ENCODE results near the gene SDHA. TPM values are rescaled to one million over a fixed set of nuclear protein-coding genes. Genes with fewer than 3 reads are reported as not detected.
"Not testable (repeated sequence)": the region's sequence is repeated elsewhere in the genome, so short reads cannot be mapped to it uniquely, and the experiment has no call there.

Gene SDHA
- total and polyA plus RNA-seq, 4 donors = 60.0 to 105 (median 91.4) TPM

DNA sequence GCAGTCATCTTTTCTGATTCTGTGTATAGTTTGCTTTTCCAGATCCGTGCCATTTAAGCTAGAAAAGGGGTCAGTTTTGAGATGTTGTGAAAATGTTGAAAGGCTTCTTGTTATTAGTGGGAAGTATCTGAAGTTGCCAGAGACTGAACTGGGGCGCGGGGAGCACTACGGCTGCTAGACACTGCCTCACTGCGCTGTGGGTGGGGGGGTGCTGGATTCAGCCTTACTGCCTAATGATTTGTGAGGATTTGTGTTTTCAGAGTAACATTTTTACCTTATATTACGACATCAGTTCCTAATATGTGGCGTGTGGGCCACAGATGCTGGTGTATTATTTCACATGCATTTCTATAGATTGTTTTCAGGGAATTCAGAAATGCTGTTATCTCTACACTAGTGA lies 55.4 kb downstream of the SDHA start:
- not testable (repeated sequence) for DNase-seq; H3K36me3 ChIP-seq (ENCODE audit: control insufficient read depth in 4 of 4, insufficient read depth in 4 of 4, low read length in 4 of 4); ATAC-seq (ENCODE audit: insufficient read depth, low FRiP score); H3K4me1 ChIP-seq (ENCODE audit: control insufficient read depth in 5 of 5, insufficient read depth in 5 of 5, low read length in 5 of 5); H3K4me3 ChIP-seq; H3K9ac ChIP-seq (ENCODE audit: insufficient read depth in 1 of 2, low read length in 2 of 2); H3K9me3 ChIP-seq (ENCODE audit: control insufficient read depth in 4 of 4, insufficient read depth in 3 of 4, low read length in 3 of 4); H3K27me3 ChIP-seq (ENCODE audit: control insufficient read depth in 3 of 3, insufficient read depth in 3 of 3, low read length in 2 of 3); H3K27ac ChIP-seq (ENCODE audit: low read depth in 1 of 2, low read length in 1 of 2)
- 88 to 89% methylated on average over 7 of the region's 7 CpGs for whole genome bisulfite sequencing, 2 donors

DNA sequence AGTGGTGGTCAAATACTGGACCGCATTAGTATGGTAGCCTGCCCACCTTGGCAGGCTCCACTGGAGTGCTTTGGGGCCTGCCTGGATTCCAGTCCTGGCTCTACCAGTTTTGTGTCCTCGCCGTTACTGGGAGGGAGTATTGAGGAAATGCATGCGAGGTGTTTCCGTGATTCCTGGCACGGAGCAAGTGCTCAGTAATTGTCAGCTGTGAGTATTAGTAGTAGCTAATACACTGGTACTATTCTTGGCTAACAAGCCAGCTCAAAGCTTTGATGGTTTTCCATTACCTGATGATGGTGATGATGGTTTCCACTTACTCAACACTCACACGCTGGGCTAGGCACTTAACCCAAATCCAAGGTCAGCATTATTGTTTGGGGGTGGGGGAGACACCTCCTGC lies 56.2 kb downstream of the SDHA start:
- not testable (repeated sequence) for H3K9ac ChIP-seq (ENCODE audit: insufficient read depth in 1 of 2, low read length in 2 of 2); H3K9me3 ChIP-seq (ENCODE audit: control insufficient read depth in 4 of 4, insufficient read depth in 3 of 4, low read length in 3 of 4); ATAC-seq (ENCODE audit: insufficient read depth, low FRiP score); DNase-seq; H3K27me3 ChIP-seq (ENCODE audit: control insufficient read depth in 3 of 3, insufficient read depth in 3 of 3, low read length in 2 of 3); H3K27ac ChIP-seq (ENCODE audit: low read depth in 1 of 2, low read length in 1 of 2); H3K4me3 ChIP-seq; H3K4me1 ChIP-seq (ENCODE audit: control insufficient read depth in 5 of 5, insufficient read depth in 5 of 5, low read length in 5 of 5); H3K36me3 ChIP-seq (ENCODE audit: control insufficient read depth in 4 of 4, insufficient read depth in 4 of 4, low read length in 4 of 4)
- WGBS, 2 donors = 86 to 88% methylated on average over 7 of the region's 7 CpGs

- DNase-seq = no peak
Observed at GRCh38 chr5:278646-279045, 60.5 kb downstream of the SDHA start.

GRCh38 chr5:279051-279665 lies 61.0 kb downstream of the SDHA start:
- 73 to 86% methylated on average over 14 of the region's 14 CpGs for WGBS, 2 donors
- not testable (repeated sequence) for H3K27me3 ChIP-seq (ENCODE audit: control insufficient read depth in 3 of 3, insufficient read depth in 3 of 3, low read length in 2 of 3); H3K9me3 ChIP-seq (ENCODE audit: control insufficient read depth in 4 of 4, insufficient read depth in 3 of 4, low read length in 3 of 4); H3K4me1 ChIP-seq (ENCODE audit: control insufficient read depth in 5 of 5, insufficient read depth in 5 of 5, low read length in 5 of 5); DNase-seq; ATAC-seq (ENCODE audit: insufficient read depth, low FRiP score); H3K27ac ChIP-seq (ENCODE audit: low read depth in 1 of 2, low read length in 1 of 2); H3K4me3 ChIP-seq; H3K9ac ChIP-seq (ENCODE audit: insufficient read depth in 1 of 2, low read length in 2 of 2)
- H3K36me3 ChIP-seq (ENCODE audit: control insufficient read depth in 4 of 4, insufficient read depth in 4 of 4, low read length in 4 of 4) = peaks cover 3 to 12% (median 7%) of the 10 kb centered on the region in 4 donors

More at GRCh38 chr5:278646-279045, 60.5 kb downstream of the SDHA start:
- no peak for ATAC-seq (ENCODE audit: insufficient read depth, low FRiP score)
- Histone ChIP-seq H3K4me1 (ENCODE audit: control insufficient read depth in 5 of 5, insufficient read depth in 5 of 5, low read length in 5 of 5) (peaks cover 0 to 2% (median 0%) of the 10 kb centered on the region in 5 donors), H3K27me3 (ENCODE audit: control insufficient read depth in 3 of 3, insufficient read depth in 3 of 3, low read length in 2 of 3) (no peaks in the 10 kb centered on the region), H3K9me3 (ENCODE audit: control insufficient read depth in 4 of 4, insufficient read depth in 3 of 4, low read length in 3 of 4) (no peaks in the 10 kb centered on the region), H3K9ac (ENCODE audit: insufficient read depth in 1 of 2, low read length in 2 of 2) (no peak overlapping the region), H3K27ac (ENCODE audit: low read depth in 1 of 2, low read length in 1 of 2) (no peak overlapping the region), H3K36me3 (ENCODE audit: control insufficient read depth in 4 of 4, insufficient read depth in 4 of 4, low read length in 4 of 4) (peaks cover 4 to 12% (median 7%) of the 10 kb centered on the region in 4 donors), H3K4me3 (no peak overlapping the region)
- WGBS, 2 donors = 93 to 95% methylated on average over 9 of the region's 9 CpGs
- TF ChIP-seq CTCF (IDR thresholded peaks at IDR 0.05; ENCODE audit: control extremely low read depth, extremely low read depth) = no peak

DNA sequence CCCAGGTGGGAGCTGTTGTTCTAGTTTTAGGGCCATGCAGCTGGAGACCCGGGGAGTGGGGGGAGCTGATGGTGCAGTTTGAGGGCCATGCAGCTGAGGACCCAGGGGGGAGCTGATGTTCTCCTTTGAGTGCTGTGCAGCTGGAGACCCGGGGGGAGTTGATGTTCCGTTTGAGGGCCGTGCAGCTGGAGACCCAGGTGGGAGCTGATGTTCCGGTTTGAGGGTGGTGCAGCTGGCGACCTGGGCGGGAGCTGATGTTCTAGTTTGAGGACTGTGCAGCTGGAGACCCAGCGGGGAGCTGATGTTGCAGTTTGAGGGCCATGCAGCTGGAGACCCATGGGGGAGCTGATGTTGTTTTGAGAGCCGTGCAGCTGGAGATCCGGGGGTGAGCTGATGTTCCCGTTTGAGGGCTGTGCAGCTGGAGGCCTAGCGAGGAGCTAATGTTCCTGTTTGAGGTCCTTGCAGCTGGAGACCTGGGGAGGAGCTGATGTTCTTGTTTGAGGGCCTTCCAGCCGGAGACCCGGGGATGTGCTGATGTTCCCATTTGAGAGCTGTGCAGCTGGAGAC lies 68.0 kb downstream of the SDHA start:
- Histone ChIP-seq H3K27ac (ENCODE audit: low read depth in 1 of 2, low read length in 1 of 2) (no peak overlapping the region), H3K27me3 (ENCODE audit: control insufficient read depth in 3 of 3, insufficient read depth in 3 of 3, low read length in 2 of 3) (no peaks in the 10 kb centered on the region), H3K9me3 (ENCODE audit: control insufficient read depth in 4 of 4, insufficient read depth in 3 of 4, low read length in 3 of 4) (no peaks in the 10 kb centered on the region), H3K9ac (ENCODE audit: insufficient read depth in 1 of 2, low read length in 2 of 2) (no peak overlapping the region), H3K36me3 (ENCODE audit: control insufficient read depth in 4 of 4, insufficient read depth in 4 of 4, low read length in 4 of 4) (peaks cover 0 to 29% (median 9%) of the 10 kb centered on the region in 4 donors), H3K4me1 (ENCODE audit: control insufficient read depth in 5 of 5, insufficient read depth in 5 of 5, low read length in 5 of 5) (peaks cover 0 to 1% (median 0%) of the 10 kb centered on the region in 5 donors), H3K4me3 (no peak overlapping the region)
- TF ChIP-seq CTCF (IDR thresholded peaks at IDR 0.05; ENCODE audit: control extremely low read depth, extremely low read depth) = no peak
- ATAC-seq (ENCODE audit: insufficient read depth, low FRiP score) = no peak
- DNase-seq = no peak
- WGBS, 2 donors = 91 to 93% methylated on average over 14 of the region's 14 CpGs

- H3K9me3 ChIP-seq (ENCODE audit: control insufficient read depth in 4 of 4, insufficient read depth in 3 of 4, low read length in 3 of 4); H3K4me1 ChIP-seq (ENCODE audit: control insufficient read depth in 5 of 5, insufficient read depth in 5 of 5, low read length in 5 of 5); H3K27me3 ChIP-seq (ENCODE audit: control insufficient read depth in 3 of 3, insufficient read depth in 3 of 3, low read length in 2 of 3); ATAC-seq (ENCODE audit: insufficient read depth, low FRiP score); DNase-seq; H3K4me3 ChIP-seq; H3K27ac ChIP-seq (ENCODE audit: low read depth in 1 of 2, low read length in 1 of 2); H3K9ac ChIP-seq (ENCODE audit: insufficient read depth in 1 of 2, low read length in 2 of 2): not testable (repeated sequence)
- 91 to 93% methylated on average over 13 of the region's 13 CpGs for WGBS, 2 donors
- peaks cover 0 to 21% (median 5%) of the 10 kb centered on the region in 4 donors for H3K36me3 ChIP-seq (ENCODE audit: control insufficient read depth in 4 of 4, insufficient read depth in 4 of 4, low read length in 4 of 4)
Observed at GRCh38 chr5:290200-290599, 72.1 kb downstream of the SDHA start.

GRCh38 chr5:291345-291744 lies 73.2 kb downstream of the SDHA start:
- not testable (repeated sequence) for H3K9ac ChIP-seq (ENCODE audit: insufficient read depth in 1 of 2, low read length in 2 of 2); H3K4me1 ChIP-seq (ENCODE audit: control insufficient read depth in 5 of 5, insufficient read depth in 5 of 5, low read length in 5 of 5); H3K27me3 ChIP-seq (ENCODE audit: control insufficient read depth in 3 of 3, insufficient read depth in 3 of 3, low read length in 2 of 3); H3K9me3 ChIP-seq (ENCODE audit: control insufficient read depth in 4 of 4, insufficient read depth in 3 of 4, low read length in 3 of 4); ATAC-seq (ENCODE audit: insufficient read depth, low FRiP score); DNase-seq; H3K27ac ChIP-seq (ENCODE audit: low read depth in 1 of 2, low read length in 1 of 2); H3K4me3 ChIP-seq
- H3K36me3 ChIP-seq (ENCODE audit: control insufficient read depth in 4 of 4, insufficient read depth in 4 of 4, low read length in 4 of 4) = peaks cover 0 to 11% (median 1%) of the 10 kb centered on the region in 4 donors
- WGBS, 2 donors = 98 to 99% methylated on average over 10 of the region's 10 CpGs
